ENCODE measurements around the gene SLC34A3. TPM values are rescaled to one million over a fixed set of nuclear protein-coding genes. Genes with fewer than 3 reads are reported as not detected.

The SLC34A3 gene
- total and polyA plus RNA-seq, 2 donors (not counting 3 experiments of a cell fraction or from before 2014, with no cell fraction given) = not detected

DNA sequence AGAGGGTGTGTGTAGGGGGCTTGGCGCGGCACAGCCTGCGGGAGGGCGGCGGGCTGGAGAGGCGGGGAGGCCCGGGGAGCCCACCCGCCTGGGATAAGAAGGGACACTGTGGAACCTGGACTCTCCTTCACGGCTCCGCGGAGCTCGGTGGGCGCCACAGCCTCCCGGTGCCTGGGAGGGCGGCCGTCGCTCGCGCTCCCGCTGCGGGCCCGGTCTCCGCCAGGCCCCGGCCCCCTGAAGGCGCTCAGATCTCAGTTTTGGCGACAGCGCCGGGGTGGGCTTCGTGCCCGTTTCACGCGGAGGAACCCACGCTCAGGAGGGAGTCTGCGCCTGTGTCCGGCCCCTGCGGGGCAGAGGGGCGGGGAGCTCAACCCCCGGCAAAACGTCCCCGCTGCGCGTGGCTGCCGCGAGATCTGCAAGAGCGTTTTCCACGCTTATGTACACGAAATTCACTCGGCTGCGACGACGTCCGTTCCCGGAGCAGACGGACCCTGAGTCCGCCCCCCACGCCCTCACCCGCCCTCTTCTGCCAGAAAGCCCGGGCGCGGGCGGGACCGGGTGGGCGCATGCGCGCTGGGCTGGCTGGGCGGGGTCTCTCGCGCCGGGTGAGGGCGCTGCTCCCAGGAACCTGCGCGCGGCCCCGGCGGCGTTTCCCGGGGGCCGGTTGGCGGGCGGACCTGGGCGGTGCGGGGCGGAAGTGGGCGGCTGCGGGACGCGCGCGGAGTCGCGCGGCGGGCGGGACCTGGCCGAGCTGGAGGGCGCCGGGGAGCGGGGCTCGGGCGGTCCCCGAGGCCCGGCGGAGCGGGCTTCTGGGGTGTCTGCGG lies 24.1 kb downstream of the SLC34A3 start, which contains the start of gene NELFB:
Gene NELFB, plus strand, starts transcription at position 704 of the 824 bp plus-strand sequence.
- H2AFZ ChIP-seq (ENCODE audit: low read depth, low read length) = peak within 1 kb of the TSS; percentile 97
- H3K9me3 ChIP-seq (replicated peaks; ENCODE audit: control insufficient read depth, insufficient read depth, low read length) = no peaks in the 10 kb centered on the region
- peak within 1 kb of the TSS; percentile 65 for H3K9ac ChIP-seq (replicated peaks; ENCODE audit: extremely low read depth, insufficient read depth, low read length)
- intact Hi-C loops (cut with micrococcal nuclease) (loop anchor here (1.0 to 2.0 kb wide), 3 partner anchors 14 to 22 kb away; partner anchors contain the start of gene TOR4A), dilution Hi-C loops (cut with MboI; ENCODE audit: extremely low pct_ligation_motif_present, low sequenced_read_pairs) (no loop called here)
- no peak within 1 kb of the TSS for H3K27ac ChIP-seq (ENCODE audit: insufficient read depth, low read depth, low read length)
- peak within 1 kb of the TSS; percentile 83 for H3K4me2 ChIP-seq (ENCODE audit: insufficient read depth, low read length)
- peak; percentile 75 for DNase-seq (ENCODE audit: low read depth, low spot score)
- peak within 1 kb of the TSS; percentile 41 to 94 (median 41) for H3K4me3 ChIP-seq (replicated peaks in 1 of 3; ENCODE audit: insufficient read depth in 1 of 3, low read depth in 1 of 3, low read length in 3 of 3)
- no peaks in the 10 kb centered on the region for H3K27me3 ChIP-seq (ENCODE audit: control insufficient read depth in 2 of 2, insufficient read depth in 2 of 2, low read length in 2 of 2)
- CTCF ChIA-PET = interaction anchor here (0.8 to 4.4 kb wide), 9 partner anchors 10 to 168 kb away, joined by 3 to 31 read pairs (median 6); partner anchors contain the start of genes EXD3, NOXA1, RNF224 and TOR4A
- peaks cover 14% of the 10 kb centered on the region for H3K4me1 ChIP-seq (ENCODE audit: control insufficient read depth, extremely low read depth, insufficient read depth, low read length)
- POLR2A ChIA-PET = interaction anchor here (0.5 to 4.9 kb wide), 2 partner anchors 12 to 230 kb away, joined by 3 to 66 read pairs; partner anchors contain the start of gene TUBB4B
- BruUV-seq (replicated peaks) = no TSS peak
- TF ChIP-seq POLR2A (IDR thresholded peaks at IDR 0.05; ENCODE audit: low read depth, low read length) (peak; percentile 85), POLR2AphosphoS5 (IDR thresholded peaks at IDR 0.05; ENCODE audit: insufficient read depth, low read depth, low read length) (peak; percentile 85), JUN (IDR thresholded peaks at IDR 0.05; ENCODE audit: borderline replicate concordance, insufficient read depth, insufficient read length, low read depth) (no peak)
- H3K79me2 ChIP-seq (ENCODE audit: control insufficient read depth, insufficient read depth, low read length) = peaks cover 18% of the 10 kb centered on the region
- peak; percentile 78 for FAIRE-seq
- peaks cover 2 to 5% of the 10 kb centered on the region in 2 experiments for H3K36me3 ChIP-seq (ENCODE audit: control insufficient read depth in 2 of 2, extremely low read depth in 1 of 2, insufficient read depth in 2 of 2, low read length in 2 of 2)
- H4K20me1 ChIP-seq (replicated peaks; ENCODE audit: control insufficient read depth, extremely low read depth, insufficient read depth, low read length) = no peaks in the 10 kb centered on the region
- no peaks in the 10 kb centered on the region for H3K9me1 ChIP-seq (replicated peaks; ENCODE audit: control insufficient read depth, extremely low read depth, insufficient read depth, low read length)

DNA sequence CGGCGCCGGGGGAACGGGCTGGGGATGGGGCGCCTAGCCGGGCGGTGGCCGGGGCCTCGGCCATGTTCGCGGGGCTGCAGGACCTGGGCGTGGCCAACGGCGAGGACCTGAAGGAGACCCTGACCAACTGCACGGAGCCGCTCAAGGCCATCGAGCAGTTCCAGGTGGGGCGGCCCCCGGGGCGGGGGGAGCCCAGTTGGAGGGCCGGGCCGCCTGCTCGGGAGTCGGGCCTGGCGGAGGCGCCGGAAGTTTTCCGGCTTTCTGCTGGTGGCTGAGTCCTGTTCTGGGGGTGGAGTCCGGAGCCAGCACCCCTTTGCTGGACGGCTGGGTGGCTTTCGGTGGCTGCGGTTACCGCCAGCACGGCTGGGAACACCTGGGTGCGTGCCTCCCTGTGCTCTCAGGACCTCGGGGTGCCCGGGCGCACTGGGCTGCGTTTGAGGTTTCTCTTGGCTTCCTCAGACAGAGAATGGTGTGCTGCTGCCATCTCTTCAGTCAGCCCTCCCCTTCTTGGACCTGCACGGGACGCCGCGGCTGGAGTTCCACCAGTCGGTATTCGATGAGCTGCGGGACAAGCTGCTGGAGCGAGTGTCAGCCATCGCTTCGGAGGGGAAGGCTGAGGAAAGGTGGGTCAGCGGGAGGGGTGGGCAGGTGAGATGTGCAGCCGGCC lies 24.9 kb downstream of the SLC34A3 start:
- peaks cover 14% of the 10 kb centered on the region for H3K4me1 ChIP-seq (ENCODE audit: control insufficient read depth, extremely low read depth, insufficient read depth, low read length)
- H3K4me3 ChIP-seq (replicated peaks in 1 of 3; ENCODE audit: insufficient read depth in 1 of 3, low read depth in 1 of 3, low read length in 3 of 3) = peak overlapping the region; percentile 12 to 94 (median 41)
- dilution Hi-C loops (cut with MboI; ENCODE audit: extremely low pct_ligation_motif_present, low sequenced_read_pairs) = no loop called here
- H3K27ac ChIP-seq (ENCODE audit: insufficient read depth, low read depth, low read length) = no peak overlapping the region
- no peaks in the 10 kb centered on the region for H3K9me3 ChIP-seq (replicated peaks; ENCODE audit: control insufficient read depth, insufficient read depth, low read length)
- intact Hi-C loops (cut with micrococcal nuclease) = loop anchor here (1.0 to 2.0 kb wide), 3 partner anchors 13 to 22 kb away; partner anchors contain the start of gene TOR4A
- ChIA-PET CTCF (interaction anchor here (1.2 to 4.4 kb wide), 6 partner anchors 11 to 168 kb away, joined by 3 to 31 read pairs (median 6); partner anchors contain the start of genes EXD3, NOXA1, TOR4A and TUBB4B), POLR2A (interaction anchor here (1.0 to 4.9 kb wide), 3 partner anchors 13 to 15 kb away, joined by 3 to 66 read pairs (median 14); partner anchors contain the start of gene TUBB4B)
- no peaks in the 10 kb centered on the region for H3K27me3 ChIP-seq (ENCODE audit: control insufficient read depth in 2 of 2, insufficient read depth in 2 of 2, low read length in 2 of 2)
- TF ChIP-seq, protein P1, sequence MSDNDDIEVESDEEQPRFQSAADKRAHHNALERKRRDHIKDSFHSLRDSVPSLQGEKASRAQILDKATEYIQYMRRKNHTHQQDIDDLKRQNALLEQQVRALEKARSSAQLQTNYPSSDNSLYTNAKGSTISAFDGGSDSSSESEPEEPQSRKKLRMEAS (IDR thresholded peaks at IDR 0.05; ENCODE audit: insufficient read depth, insufficient read length) = no peak
- H4K20me1 ChIP-seq (replicated peaks; ENCODE audit: control insufficient read depth, extremely low read depth, insufficient read depth, low read length) = no peaks in the 10 kb centered on the region
- H3K4me2 ChIP-seq (ENCODE audit: insufficient read depth, low read length) = peak overlapping the region; percentile 71
- FAIRE-seq = peak; percentile 42
- H2AFZ ChIP-seq (ENCODE audit: low read depth, low read length) = peak overlapping the region; percentile 56
- peak overlapping the region; percentile 65 for H3K9ac ChIP-seq (replicated peaks; ENCODE audit: extremely low read depth, insufficient read depth, low read length)
- DNase-seq (ENCODE audit: low read depth, low spot score) = peak; percentile 38
- peaks cover 18% of the 10 kb centered on the region for H3K79me2 ChIP-seq (ENCODE audit: control insufficient read depth, insufficient read depth, low read length)
- peaks cover 2 to 5% of the 10 kb centered on the region in 2 experiments for H3K36me3 ChIP-seq (ENCODE audit: control insufficient read depth in 2 of 2, extremely low read depth in 1 of 2, insufficient read depth in 2 of 2, low read length in 2 of 2)
- BruUV-seq (replicated peaks) = no TSS peak
- H3K9me1 ChIP-seq (replicated peaks; ENCODE audit: control insufficient read depth, extremely low read depth, insufficient read depth, low read length) = no peaks in the 10 kb centered on the region
